ENCODE measurements around the gene SOX1. TPM values are rescaled to one million over a fixed set of nuclear protein-coding genes. Genes with fewer than 3 reads are reported as not detected.
A peak's percentile ranks its signal among the peaks of the same experiment; 100 is the strongest.

SOX1 gene
- total RNA-seq, 6 experiments from 2014 or later, result not detected

- Histone ChIP-seq H3K4me1 (no peaks in the 10 kb centered on the region), H3K27me3 (peaks cover 0 to 39% of the 10 kb centered on the region in 2 donors), H3K27ac (no peak overlapping the region), H3K4me3 (no peak overlapping the region), H3K36me3 (no peaks in the 10 kb centered on the region), H3K9me3 (no peaks in the 10 kb centered on the region)
- 19% methylated on average over 13 of the region's 13 CpGs for WGBS (ENCODE audit: insufficient coverage, low coverage, low lambda C conversion rate, missing lambda C conversion rate)
- no peak for DNase-seq
- no peak for ATAC-seq
- no peak for TF ChIP-seq CTCF (IDR thresholded peaks at IDR 0.05)
- TF ChIP-seq POLR2A (IDR thresholded peaks at IDR 0.05), result no peak
- intact Hi-C loops (cut with DNase I), result no loop called here
Observed at GRCh38 chr13:112071102-112071722, 4.3 kb downstream of the SOX1 start.

GRCh38 chr13:112071723-112072533, 5.0 kb downstream of the SOX1 start:
- H3K4me1 ChIP-seq, result no peaks in the 10 kb centered on the region
- H3K4me3 ChIP-seq, result no peak overlapping the region
- no peak for DNase-seq
- TF ChIP-seq POLR2A (IDR thresholded peaks at IDR 0.05), result no peak
- TF ChIP-seq CTCF (IDR thresholded peaks at IDR 0.05), result no peak
- H3K27me3 ChIP-seq, result peaks cover 0 to 39% of the 10 kb centered on the region in 2 donors
- no peaks in the 10 kb centered on the region for H3K9me3 ChIP-seq
- 7% methylated on average over 34 of the region's 59 CpGs for WGBS (ENCODE audit: insufficient coverage, low coverage, low lambda C conversion rate, missing lambda C conversion rate)
- H3K36me3 ChIP-seq, result no peaks in the 10 kb centered on the region
- intact Hi-C loops (cut with DNase I), result no loop called here
- no peak for ATAC-seq
- no peak overlapping the region for H3K27ac ChIP-seq

GRCh38 chr13:112072534-112073244, 5.7 kb downstream of the SOX1 start:
- Histone ChIP-seq H3K27me3 (peaks cover 0 to 39% of the 10 kb centered on the region in 2 donors), H3K9me3 (no peaks in the 10 kb centered on the region), H3K27ac (no peak overlapping the region), H3K4me1 (no peaks in the 10 kb centered on the region), H3K4me3 (no peak overlapping the region), H3K36me3 (no peaks in the 10 kb centered on the region)
- under 1% methylated on average over 33 of the region's 77 CpGs for WGBS (ENCODE audit: insufficient coverage, low coverage, low lambda C conversion rate, missing lambda C conversion rate)
- no peak for DNase-seq
- TF ChIP-seq CTCF (IDR thresholded peaks at IDR 0.05) (no peak), POLR2A (IDR thresholded peaks at IDR 0.05) (no peak)
- peak in 1 of 4 donors; percentile 22 for ATAC-seq
- intact Hi-C loops (cut with DNase I), result no loop called here

GRCh38 chr13:112073245-112074138, 6.5 kb downstream of the SOX1 start:
- Histone ChIP-seq H3K27ac (no peak overlapping the region), H3K9me3 (no peaks in the 10 kb centered on the region), H3K27me3 (peaks cover 0 to 45% of the 10 kb centered on the region in 2 donors), H3K4me1 (no peaks in the 10 kb centered on the region), H3K36me3 (no peaks in the 10 kb centered on the region), H3K4me3 (no peak overlapping the region)
- no peak for DNase-seq
- no peak for ATAC-seq
- intact Hi-C loops (cut with DNase I), result no loop called here
- 5% methylated on average over 39 of the region's 77 CpGs for WGBS (ENCODE audit: insufficient coverage, low coverage, low lambda C conversion rate, missing lambda C conversion rate)
- TF ChIP-seq CTCF (IDR thresholded peaks at IDR 0.05) (no peak), POLR2A (IDR thresholded peaks at IDR 0.05) (no peak)
